Left lung (tissue), 10 donors: Measurements from ENCODE around the gene TELO2. TPM values are rescaled to one million over a fixed set of nuclear protein-coding genes. Genes with fewer than 3 reads are reported as not detected.

Experiments
- ATAC-seq: fragments of 200-7000 bp; cut with Tn5 transposase; one replicate; pipeline ENCODE4 v1.9.1; 2020; ENCODE audit warnings: moderate library complexity
- DNase-seq, 4 donors: peaks; one replicate each; pipeline ENCODE4 v3.0.0-alpha.2; 2013 to 2020
- H3K27ac ChIP-seq, 2 donors: fragments of 200-600 bp; sonication (generic) in 1 of 2; one replicate each; pipeline versions ENCODE4 v1.5.0 to v1.8.0; 2020 to 2021
- H3K27me3 ChIP-seq, 2 donors: fragments of 200-600 bp; sonication (generic) in 1 of 2; one replicate each; pipeline versions ENCODE4 v1.5.0 to v1.8.0; 2020 to 2021
- H3K36me3 ChIP-seq, 2 donors: fragments of 200-600 bp; sonication (generic) in 1 of 2; one replicate each; pipeline versions ENCODE4 v1.5.0 to v1.8.0; 2020 to 2021
- H3K4me1 ChIP-seq, 2 donors: fragments of 200-600 bp; one replicate each; pipeline ENCODE4 v1.8.0; 2021
- H3K4me3 ChIP-seq, 2 donors: fragments of 200-600 bp; sonication (generic) in 1 of 2; one replicate each; pipeline versions ENCODE4 v1.5.0 to v1.8.0; 2020 to 2021; ENCODE audit warnings: mild to moderate bottlenecking in 1 of 2
- H3K9me3 ChIP-seq, 2 donors: fragments of 200-600 bp; sonication (generic) in 1 of 2; one replicate each; pipeline versions ENCODE4 v1.5.0 to v1.8.0; 2020 to 2021
- intact Hi-C, 2 donors: fragments of 100-400 bp; cut with DNase I; formaldehyde crosslinking; loops; one replicate each; pipeline versions ENCODE4 v1.11.2 to v1.14.2; 2022
- polyA plus RNA-seq, 6 donors: library from polyadenylated mRNA; unstranded; fragments of 120-200 nt; gene quantifications; one replicate each; pipeline ENCODE4 v1.2.1, GENCODE V29; 2013; ENCODE audit not compliant: insufficient read length in 6 of 6
- total RNA-seq, 2 donors: library from RNA; stranded (reverse); fragmentation: NEBNext Ultra II Directional; extraction: Animal tissue kit (Norgen Biotek cat#: 25700); gene quantifications; one replicate each; pipeline ENCODE4 v1.2.1, GENCODE V29; 2021
- TF ChIP-seq, protein P1 (sequence below), 2 donors: fragments of 200-600 bp; sonication (generic) in 1 of 2; IDR thresholded peaks; one replicate each; pipeline versions ENCODE4 v1.5.0 to v1.8.0; 2021; ENCODE audit warnings: antibody characterized with exemption in 2 of 2
- donor health status: DM: no; HTN: yes; CAD: no.
- donor health status: DM: no; HTN: no; CAD: no.

TELO2 gene
- total and polyA plus RNA-seq, 8 donors: 24.5 to 49.1 (median 35.1) TPM

DNA sequence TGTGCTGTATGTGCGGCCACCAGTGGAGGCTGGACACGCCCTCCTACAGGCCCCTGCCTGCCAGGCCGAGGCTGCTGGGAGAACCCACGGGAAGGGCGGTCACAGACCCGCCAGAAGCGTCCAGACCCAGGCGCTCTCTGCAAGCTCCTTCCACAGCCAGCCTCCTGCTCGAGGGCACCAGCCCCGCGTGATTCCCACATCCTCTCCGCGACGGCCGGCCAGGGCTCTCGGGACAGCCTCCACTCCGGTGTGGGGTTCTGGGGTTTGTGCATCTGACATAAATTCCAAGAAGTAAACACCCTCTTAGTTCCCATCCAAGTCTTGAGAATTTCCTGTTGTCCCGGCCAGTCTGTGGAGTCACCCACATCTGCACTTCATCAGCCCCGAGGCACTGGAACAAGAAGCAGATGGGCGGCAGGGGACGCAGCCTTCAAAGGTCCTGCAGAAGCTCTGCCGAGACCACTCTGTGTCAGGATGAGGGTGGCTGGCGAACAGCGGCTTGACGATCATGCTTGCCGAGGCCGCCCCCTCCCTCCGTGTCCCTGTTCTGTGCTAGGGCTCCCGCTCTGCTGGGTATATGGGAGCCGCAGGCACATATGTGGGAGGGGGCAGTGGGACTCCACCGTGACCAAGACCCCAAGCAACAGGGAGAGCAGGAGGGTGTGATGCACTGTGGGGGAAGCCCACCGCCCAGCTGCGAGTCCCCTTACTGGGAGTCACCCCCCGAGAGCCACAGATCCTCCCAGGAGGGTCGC is 37.9 kb downstream of the TELO2 start:
- H3K4me3 ChIP-seq: no peak overlapping the region
- H3K4me1 ChIP-seq: peaks cover 17 to 39% of the 10 kb centered on the region in 2 donors
- TF ChIP-seq, protein P1, sequence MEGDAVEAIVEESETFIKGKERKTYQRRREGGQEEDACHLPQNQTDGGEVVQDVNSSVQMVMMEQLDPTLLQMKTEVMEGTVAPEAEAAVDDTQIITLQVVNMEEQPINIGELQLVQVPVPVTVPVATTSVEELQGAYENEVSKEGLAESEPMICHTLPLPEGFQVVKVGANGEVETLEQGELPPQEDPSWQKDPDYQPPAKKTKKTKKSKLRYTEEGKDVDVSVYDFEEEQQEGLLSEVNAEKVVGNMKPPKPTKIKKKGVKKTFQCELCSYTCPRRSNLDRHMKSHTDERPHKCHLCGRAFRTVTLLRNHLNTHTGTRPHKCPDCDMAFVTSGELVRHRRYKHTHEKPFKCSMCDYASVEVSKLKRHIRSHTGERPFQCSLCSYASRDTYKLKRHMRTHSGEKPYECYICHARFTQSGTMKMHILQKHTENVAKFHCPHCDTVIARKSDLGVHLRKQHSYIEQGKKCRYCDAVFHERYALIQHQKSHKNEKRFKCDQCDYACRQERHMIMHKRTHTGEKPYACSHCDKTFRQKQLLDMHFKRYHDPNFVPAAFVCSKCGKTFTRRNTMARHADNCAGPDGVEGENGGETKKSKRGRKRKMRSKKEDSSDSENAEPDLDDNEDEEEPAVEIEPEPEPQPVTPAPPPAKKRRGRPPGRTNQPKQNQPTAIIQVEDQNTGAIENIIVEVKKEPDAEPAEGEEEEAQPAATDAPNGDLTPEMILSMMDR (IDR thresholded peaks at IDR 0.05): no peak
- intact Hi-C loops: no loop called here
- DNase-seq (peak in 3 of 4 donors; percentile 62 to 79 (median 71)), ATAC-seq (peak; percentile 8)
- peaks cover 0 to 20% of the 10 kb centered on the region in 2 donors for H3K27me3 ChIP-seq
- peak overlapping the region; percentile 82 for H3K27ac ChIP-seq
- no peaks in the 10 kb centered on the region for H3K9me3 ChIP-seq
- peaks cover 0 to 2% of the 10 kb centered on the region in 2 donors for H3K36me3 ChIP-seq

DNA sequence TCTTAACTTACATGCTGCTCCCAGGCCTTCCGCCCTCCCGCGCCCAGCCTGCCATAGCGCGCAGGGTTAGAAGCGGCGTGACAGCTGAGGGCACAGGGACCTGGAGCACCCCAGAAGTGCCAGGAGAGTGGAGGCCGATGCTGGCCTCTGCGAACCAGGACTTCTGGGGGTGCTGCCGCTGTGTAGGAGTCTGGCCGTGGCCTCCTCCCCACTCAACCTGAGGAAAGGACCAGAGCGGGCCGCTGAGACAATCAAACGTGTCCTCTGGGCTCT is 38.4 kb downstream of the TELO2 start:
- Histone ChIP-seq H3K27ac (peak overlapping the region; percentile 82), H3K4me1 (peaks cover 17 to 40% of the 10 kb centered on the region in 2 donors), H3K27me3 (peaks cover 0 to 20% of the 10 kb centered on the region in 2 donors), H3K4me3 (no peak overlapping the region), H3K9me3 (no peaks in the 10 kb centered on the region), H3K36me3 (peaks cover 0 to 8% of the 10 kb centered on the region in 2 donors)
- ATAC-seq: no peak
- TF ChIP-seq, protein P1 (IDR thresholded peaks at IDR 0.05): no peak
- intact Hi-C loops: no loop called here
- no peak for DNase-seq

DNA sequence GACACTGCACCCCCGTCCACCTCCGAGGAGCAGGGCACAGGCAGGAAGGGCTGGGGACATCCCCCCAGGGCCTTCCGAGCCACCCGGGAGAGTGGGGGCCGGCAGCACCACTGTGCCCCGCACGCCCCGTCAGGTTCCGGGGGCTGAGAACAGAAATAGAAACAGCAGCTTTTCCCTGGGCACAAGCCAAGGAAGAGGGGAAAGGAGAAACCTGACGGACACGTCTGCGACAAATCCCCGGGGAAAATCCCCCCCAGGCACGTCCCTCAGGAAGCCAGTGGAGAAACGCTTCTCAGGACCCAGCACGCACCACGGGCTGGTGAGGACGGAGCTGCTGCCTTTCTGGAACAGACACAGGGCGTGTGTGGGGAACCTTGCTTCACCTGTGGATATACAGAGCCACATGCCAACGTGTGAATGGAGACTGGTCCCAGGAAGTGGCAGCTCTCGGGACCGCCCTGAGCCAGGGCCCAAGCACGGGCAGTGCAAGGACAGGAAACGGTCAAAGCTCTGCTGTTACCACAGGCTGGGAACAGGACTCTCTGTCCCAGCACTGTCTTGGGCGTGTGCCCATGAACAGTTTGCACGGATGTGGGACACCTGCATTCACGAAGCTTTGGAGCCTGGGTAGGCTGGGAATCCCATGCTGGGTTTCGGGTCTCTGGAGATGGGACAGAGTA is 39.1 kb downstream of the TELO2 start:
- peak in 1 of 4 donors; percentile 67 for DNase-seq
- ATAC-seq: no peak
- Histone ChIP-seq H3K4me1 (peaks cover 17 to 40% of the 10 kb centered on the region in 2 donors), H3K4me3 (peak overlapping the region in 1 of 2 donors; percentile 54), H3K36me3 (peaks cover 0 to 14% of the 10 kb centered on the region in 2 donors), H3K27ac (peak overlapping the region; percentile 82), H3K27me3 (peaks cover 0 to 20% of the 10 kb centered on the region in 2 donors), H3K9me3 (no peaks in the 10 kb centered on the region)
- TF ChIP-seq, protein P1 (IDR thresholded peaks at IDR 0.05): no peak
- intact Hi-C loops: no loop called here

DNA sequence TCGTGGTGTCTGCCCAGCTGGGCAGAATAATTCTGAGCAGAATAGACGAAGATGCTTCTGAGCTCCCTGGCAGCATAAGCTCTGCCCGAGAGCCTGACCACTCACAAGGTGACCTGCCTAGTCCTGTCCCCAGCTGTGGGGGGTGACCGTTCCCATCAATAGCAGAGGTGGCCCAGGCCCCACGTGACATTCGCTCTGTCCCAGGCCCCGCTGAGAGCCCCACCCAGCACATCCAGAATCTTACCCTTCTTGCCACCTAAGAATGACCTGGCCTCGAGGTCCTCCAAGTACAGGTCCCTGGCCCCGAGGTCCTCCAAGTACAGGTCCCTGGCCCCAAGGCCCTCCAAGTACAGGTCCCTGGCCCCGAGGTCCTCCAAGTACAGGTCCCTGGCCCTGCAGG is 39.6 kb downstream of the TELO2 start:
- peaks cover 17 to 45% of the 10 kb centered on the region in 2 donors for H3K4me1 ChIP-seq
- peaks cover 0 to 20% of the 10 kb centered on the region in 2 donors for H3K27me3 ChIP-seq
- peak overlapping the region; percentile 82 for H3K27ac ChIP-seq
- ATAC-seq: no peak
- H3K36me3 ChIP-seq: peaks cover 0 to 20% of the 10 kb centered on the region in 2 donors
- no peaks in the 10 kb centered on the region for H3K9me3 ChIP-seq
- H3K4me3 ChIP-seq: peak overlapping the region in 1 of 2 donors; percentile 54
- TF ChIP-seq, protein P1 (IDR thresholded peaks at IDR 0.05): no peak
- no peak for DNase-seq
- intact Hi-C loops: no loop called here

DNA sequence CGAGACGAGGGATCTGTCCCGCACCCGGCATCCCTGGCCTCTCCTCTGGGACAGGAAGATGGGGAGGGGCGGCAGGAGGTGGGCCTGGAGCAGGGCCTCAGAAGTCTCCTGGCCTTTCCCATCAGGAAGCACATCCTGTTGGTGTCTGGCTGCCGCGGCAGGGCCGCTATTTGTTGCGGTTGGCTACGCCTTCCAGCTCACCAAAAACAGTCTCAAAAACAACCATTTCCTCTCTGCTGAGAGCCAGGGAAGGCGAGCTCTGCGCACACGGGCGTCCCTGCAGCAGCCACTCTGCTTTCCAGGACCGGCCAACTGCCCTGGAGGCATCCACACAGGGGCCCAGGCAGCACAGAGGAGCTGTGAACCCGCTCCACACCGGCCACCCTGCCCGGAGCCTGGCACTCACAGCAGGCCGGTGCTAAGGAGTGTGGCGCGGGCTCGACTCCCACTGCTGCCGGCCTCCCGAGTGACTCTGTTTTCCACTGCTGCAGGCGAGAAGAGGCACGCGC is 40.3 kb downstream of the TELO2 start, which contains the start of gene TMEM204:
Gene TMEM204 (plus strand): TSS at position 224 of the 509 bp plus-strand sequence. CDS start 610 bp downstream, outside the sequence.
- intact Hi-C loops: no loop called here
- H3K4me1 ChIP-seq: peaks cover 17 to 51% of the 10 kb centered on the region in 2 donors
- peak within 1 kb of the TSS; percentile 82 for H3K27ac ChIP-seq
- peak within 1 kb of the TSS; percentile 51 to 54 for H3K4me3 ChIP-seq
- TF ChIP-seq, protein P1 (IDR thresholded peaks at IDR 0.05): no peak
- no peaks in the 10 kb centered on the region for H3K9me3 ChIP-seq
- ATAC-seq (peak; percentile 48), DNase-seq (peak in 2 of 4 donors; percentile 51 to 86)
- H3K36me3 ChIP-seq: peaks cover 0 to 27% of the 10 kb centered on the region in 2 donors
- peaks cover 0 to 20% of the 10 kb centered on the region in 2 donors for H3K27me3 ChIP-seq
